HepG2 (cell line): ENCODE results near the gene PRR14. TPM values are rescaled to one million over a fixed set of nuclear protein-coding genes. Genes with fewer than 3 reads are reported as not detected.
A peak's percentile ranks its signal among the peaks of the same experiment; 100 is the strongest.

Experiments used
- ATAC-seq: fragments of 200-7000 bp; cut with Tn5 transposase; 3 replicates; pipeline ENCODE4 v1.9.1; 2020; ENCODE audit warnings: mild to moderate bottlenecking, moderate library complexity
- BruUV-seq: library from RNA; stranded (reverse); fragments of 400-500 nt; replicated peaks from 2 replicates; lab custom pipeline; 2021; lab: Mats Ljungman, UMichigan
- CTCF ChIA-PET: fragments of 300-600 bp; formaldehyde crosslinking; extraction: SDS; loops from one replicate; lab custom pipeline; 2021; ENCODE audit warnings: low total read pairs, inconsistent platforms, low intra/inter-chr PET ratio; lab: Yijun Ruan, JAX
- POLR2A ChIA-PET: fragments of 350-600 bp; sonication (Branson Sonifier 250); formaldehyde crosslinking; loops from one replicate; lab custom pipeline; 2020; ENCODE audit warnings: antibody characterized with exemption, inconsistent platforms; lab: Yijun Ruan, JAX
- DNase-seq: peaks from one replicate; pipeline ENCODE4 v3.0.0-alpha.2; 2015; ENCODE audit warnings: low spot score
- FAIRE-seq: peaks from 3 replicates; lab custom pipeline; 2011; peaks lifted over from hg19 to GRCh38; lab: Jason Lieb, UNC
- H2AFZ ChIP-seq: one replicate; pipeline ENCODE4 v1.6.1; 2011; ENCODE audit warnings: low read length, inconsistent platforms
- H3K27ac ChIP-seq: fragments of 300-600 bp; 3 replicates; pipeline ENCODE4 v1.8.0; 2011; ENCODE audit warnings: mixed run types, mild to moderate bottlenecking, mixed read lengths, low read length, inconsistent platforms; ENCODE audit not compliant: insufficient read depth; ENCODE audit errors: extremely low read length
- H3K27me3 ChIP-seq, 2 experiments: fragments of 200-600 bp in 1 of 2; 2 replicates in 1 of 2; 3 replicates in 1 of 2; pipeline versions ENCODE4 v1.6.0 to v1.8.0; 2011; ENCODE audit warnings: low read length in 2 of 2, mild to moderate bottlenecking in 2 of 2, moderate library complexity in 2 of 2, inconsistent platforms in 1 of 2; ENCODE audit not compliant: insufficient read depth in 2 of 2, control insufficient read depth in 1 of 2
- H3K36me3 ChIP-seq, 2 experiments: fragments of 200-600 bp in 1 of 2; replicated peaks in 1 of 2; 2 replicates in 1 of 2; 3 replicates in 1 of 2; pipeline versions ENCODE4 v1.5.1 to v1.8.0; 2011; ENCODE audit warnings: low read length in 2 of 2, inconsistent platforms in 1 of 2; ENCODE audit not compliant: insufficient read depth in 2 of 2, control insufficient read depth in 1 of 2
- H3K4me1 ChIP-seq: 2 replicates; pipeline ENCODE4 v1.5.1; 2012; ENCODE audit warnings: low read length, inconsistent platforms; ENCODE audit not compliant: insufficient read depth
- H3K4me2 ChIP-seq: 2 replicates; pipeline ENCODE4 v1.6.0; 2011; ENCODE audit warnings: low read depth, low read length, inconsistent platforms
- H3K4me3 ChIP-seq, 3 experiments: fragments of 200-600 bp in 1 of 3; sonication (generic), shearing (Covaris generic) in 1 of 3; replicated peaks in 1 of 3; 2 replicates each; pipeline ENCODE4 v1.5.1; 2011 to 2016; ENCODE audit warnings: low read length in 3 of 3, inconsistent platforms in 2 of 3, low read depth in 2 of 3, mild to moderate bottlenecking in 2 of 3, control low read depth in 1 of 3, mixed read lengths in 1 of 3; ENCODE audit not compliant: insufficient read depth in 1 of 3
- H3K79me2 ChIP-seq: one replicate; pipeline ENCODE4 v1.6.1; 2011; ENCODE audit warnings: low read length, inconsistent platforms; ENCODE audit not compliant: insufficient read depth
- H3K9ac ChIP-seq: 2 replicates; pipeline ENCODE4 v1.6.0; 2011; ENCODE audit warnings: mild to moderate bottlenecking, low read depth, low read length, inconsistent platforms; ENCODE audit not compliant: insufficient read depth
- H3K9me3 ChIP-seq: 2 replicates; pipeline ENCODE4 v1.5.1; 2012; ENCODE audit warnings: mild to moderate bottlenecking, low read length
- H4K20me1 ChIP-seq: 2 replicates; pipeline ENCODE4 v1.6.0; 2011; ENCODE audit warnings: inconsistent platforms, mild to moderate bottlenecking, low read length, moderate library complexity; ENCODE audit not compliant: insufficient read depth
- BRCA1 ChIP-seq: sonication (generic); formaldehyde crosslinking; IDR thresholded peaks from 2 replicates; pipeline ENCODE4 v1.4.0; 2020; ENCODE audit warnings: missing genetic modification reagents
- CERS6 ChIP-seq: sonication (generic); formaldehyde crosslinking; IDR thresholded peaks from 2 replicates; pipeline ENCODE4 v1.5.0; 2020; ENCODE audit warnings: missing genetic modification reagents
- FOXJ3 ChIP-seq: sonication (generic); formaldehyde crosslinking; IDR thresholded peaks from 2 replicates; pipeline ENCODE4 v1.4.0; 2020; ENCODE audit warnings: missing genetic modification reagents, mild to moderate bottlenecking, borderline replicate concordance
- GABPB1 ChIP-seq: IDR thresholded peaks from 2 replicates; pipeline ENCODE4 v1.6.1; 2016; ENCODE audit warnings: mild to moderate bottlenecking, missing genetic modification reagents, moderate library complexity, missing compliant biosample characterization
- KLF15 ChIP-seq: sonication (generic); formaldehyde crosslinking; IDR thresholded peaks from 2 replicates; pipeline ENCODE4 v1.8.1; 2023; ENCODE audit warnings: borderline replicate concordance, mild to moderate bottlenecking, inconsistent platforms, missing genetic modification reagents, mixed read lengths
- MAFK ChIP-seq, 2 experiments: IDR thresholded peaks in 1 of 2; conservative IDR thresholded peaks in 1 of 2; 2 replicates each; pipeline ENCODE4 v1.6.1; 2011; ENCODE audit warnings: improper control_type of control experiment in 2 of 2, low read length in 2 of 2
- POLR2G ChIP-seq: fragments of 200-400 bp; formaldehyde crosslinking; IDR thresholded peaks from 2 replicates; pipeline ENCODE4 v1.6.1; 2018; ENCODE audit warnings: mild to moderate bottlenecking, low read depth, low read length, moderate library complexity
- RBM22 ChIP-seq: fragments of 200-400 bp; formaldehyde crosslinking; optimal IDR thresholded peaks from 2 replicates; pipeline ENCODE3; 2017; ENCODE audit warnings: mild to moderate bottlenecking, low read length, moderate library complexity
- RFX1 ChIP-seq: fragments of 450-650 bp; IDR thresholded peaks from 2 replicates; pipeline ENCODE4 v1.6.1; 2017
- SNAPC4 ChIP-seq: sonication (generic); formaldehyde crosslinking; IDR thresholded peaks from 2 replicates; pipeline ENCODE4 v1.4.0; 2020; ENCODE audit warnings: mild to moderate bottlenecking, missing genetic modification reagents
- SP5 ChIP-seq: IDR thresholded peaks from 2 replicates; pipeline ENCODE4 v1.6.1; 2016; ENCODE audit warnings: low read depth, borderline replicate concordance
- ZNF292 ChIP-seq: sonication (generic); formaldehyde crosslinking; IDR thresholded peaks from 2 replicates; pipeline ENCODE4 v1.8.1; 2022; ENCODE audit warnings: mild to moderate bottlenecking, low read depth, missing genetic modification reagents, borderline replicate concordance
- ZNF780A ChIP-seq: sonication (generic); formaldehyde crosslinking; IDR thresholded peaks from 2 replicates; pipeline ENCODE4 v1.8.0; 2022; ENCODE audit warnings: mild to moderate bottlenecking, missing genetic modification reagents, moderate library complexity
- WGBS: methylation state at CpG from one replicate; pipeline ENCODE4 v1.1.6; 2017; ENCODE audit warnings: low lambda C conversion rate; 5-methylcytosine and 5-hydroxymethylcytosine counted together
- in situ Hi-C: cut with HindIII; loops from 2 replicates; pipeline ENCODE4 v1.10.0; 2017; ENCODE audit warnings: low pct_unique_long_range_greater_than_20kb; ENCODE audit not compliant: extremely low pct_ligation_motif_present
- intact Hi-C: fragments of 100-400 bp; cut with micrococcal nuclease; formaldehyde crosslinking; loops from one replicate; pipeline ENCODE4 v1.10.0; 2022; ENCODE audit not compliant: unreplicated experiment
- polyA plus RNA-seq, 8 experiments: library from polyadenylated mRNA; depleted of rRNA in 3 of 8; stranded (reverse) in 7 of 8; unstranded in 1 of 8; fragments of >200 nt; fragmentation: Illumina TruSeq in 4 of 8; extraction: Trizol in 4 of 8; gene quantifications; 2 replicates each; pipeline versions ENCODE4 v1.2.1 to v1.2.3, GENCODE V29; 2011 to 2016; ENCODE audit warnings: low read depth in 4 of 8, missing spikeins in 1 of 8, mixed read lengths in 1 of 8; ENCODE audit not compliant: insufficient read depth in 1 of 8
- total RNA-seq, 5 experiments: library from RNA; depleted of rRNA; stranded (reverse); fragments of >200 nt; fragmentation: Illumina TruSeq; extraction: Trizol; gene quantifications; 2 replicates each; pipeline ENCODE4 v1.2.3, GENCODE V29; 2016; ENCODE audit warnings: low read depth in 1 of 5

PRR14 gene
- total and polyA plus RNA-seq, 2 of the 13 experiments (the other 11 are each of a cell fraction or from before 2014, with no cell fraction given) = 8.4 to 11.0 TPM

DNA sequence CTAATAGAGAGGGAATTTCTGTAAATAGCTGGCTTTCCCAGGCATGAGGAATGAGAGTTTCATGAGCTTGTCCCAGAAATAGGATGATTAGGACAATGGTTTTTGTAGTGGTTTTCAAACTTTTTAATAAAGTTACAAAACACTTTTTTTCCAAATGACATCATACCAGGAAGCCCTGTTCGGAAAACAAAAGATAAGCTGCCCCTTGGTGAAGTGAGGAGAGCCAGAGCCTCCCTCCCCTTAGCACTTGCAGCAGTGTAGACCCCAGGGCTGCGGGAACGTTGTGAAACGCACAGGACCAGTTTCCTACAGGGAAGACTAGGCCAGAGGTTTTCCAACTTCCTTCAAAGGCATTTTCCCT is 15.1 kb downstream of the PRR14 start:
- Histone ChIP-seq H2AFZ (no peak overlapping the region), H3K4me1 (peaks cover 20% of the 10 kb centered on the region), H3K27ac (no peak overlapping the region), H3K4me3 (no peak overlapping the region), H3K4me2 (no peak overlapping the region), H3K9me3 (no peaks in the 10 kb centered on the region), H3K27me3 (no peaks in the 10 kb centered on the region), H4K20me1 (peaks cover 17% of the 10 kb centered on the region; the same call in 1 of the 2 replicates), H3K9ac (no peak overlapping the region), H3K36me3 (peaks cover 61 to 87% of the 10 kb centered on the region in 2 experiments), H3K79me2 (peaks cover 29% of the 10 kb centered on the region)
- DNase-seq (no peak), ATAC-seq (no peak), FAIRE-seq (no peak)
- POLR2A ChIA-PET = interaction anchor here (0.9 kb wide), 1 partner anchor 25 kb away, joined by 3 read pairs; no protein-coding TSS in a partner anchor
- CTCF ChIA-PET = no interaction called here
- in situ Hi-C loops = loop anchor here (25.0 kb wide), 1 partner anchor 854 kb away; the partner anchor contains the start of genes MAZ, MVP, PAGR1 and PRRT2
- TF ChIP-seq RFX1 (no peak), POLR2G (0 out of 2 replicates have a peak, but pooled peaks have one; percentile 10)
- BruUV-seq = no TSS peak
- 98% methylated on average over 4 of the region's 4 CpGs for WGBS
- intact Hi-C loops = no loop called here

DNA sequence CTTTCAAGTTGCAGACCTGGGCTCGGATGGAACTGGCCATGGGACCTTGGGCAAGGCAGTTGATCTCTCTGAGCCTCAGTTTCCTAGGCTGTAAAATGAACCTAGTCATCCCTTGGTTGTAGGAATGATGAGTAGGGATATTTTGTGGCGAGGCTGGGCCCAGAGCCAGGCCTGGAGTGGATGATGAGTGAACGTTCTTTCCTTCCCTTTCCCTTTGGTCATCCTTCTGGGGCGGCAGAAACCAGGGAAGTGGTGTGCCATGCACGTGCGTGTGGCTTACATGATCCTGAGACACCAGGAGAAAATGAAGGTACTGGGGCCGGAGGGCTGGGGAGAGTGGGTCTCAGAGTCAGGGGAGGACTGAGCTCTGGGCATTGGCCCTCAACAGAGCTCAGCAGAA is 15.9 kb downstream of the PRR14 start:
- intact Hi-C loops (no loop called here), in situ Hi-C loops (loop anchor here (25.0 kb wide), 1 partner anchor 854 kb away; the partner anchor contains the start of genes MAZ, MVP, PAGR1 and PRRT2)
- Histone ChIP-seq H3K4me1 (peaks cover 12% of the 10 kb centered on the region), H3K79me2 (peaks cover 20% of the 10 kb centered on the region), H3K9me3 (no peaks in the 10 kb centered on the region), H3K36me3 (peaks cover 57 to 79% of the 10 kb centered on the region in 2 experiments), H3K4me2 (no peak overlapping the region), H3K27ac (no peak overlapping the region), H4K20me1 (peaks cover 9% of the 10 kb centered on the region; the same call in 1 of the 2 replicates), H3K9ac (no peak overlapping the region), H3K4me3 (no peak overlapping the region), H3K27me3 (no peaks in the 10 kb centered on the region), H2AFZ (no peak overlapping the region)
- FAIRE-seq (no peak), ATAC-seq (no peak), DNase-seq (no peak)
- WGBS = 99% methylated on average over 7 of the region's 7 CpGs
- no TSS peak for BruUV-seq
- ChIA-PET CTCF (no interaction called here), POLR2A (interaction anchor here (0.8 kb wide), 1 partner anchor 8 kb away, joined by 3 read pairs; no protein-coding TSS in a partner anchor)
- TF ChIP-seq SNAPC4 (CRISPR knock-in tag) (no peak), GABPB1 (CRISPR knock-in tag) (no peak), FOXJ3 (no peak), BRCA1 (CRISPR knock-in tag) (no peak), KLF15 (CRISPR knock-in tag) (no peak), MAFK (conservative IDR thresholded peaks at IDR 0.05 in 1 of 2, IDR thresholded peaks at IDR 0.05 in 1 of 2; ENCODE audit: low read length in 2 of 2) (peak; percentile 24 to 50; a peak in 2 of 4 replicates), RBM22 (peak; percentile 28), ZNF780A (no peak), SP5 (no peak), ZNF292 (CRISPR knock-in tag) (no peak), CERS6 (CRISPR knock-in tag) (no peak)
